HL-60 (cell line): ENCODE data around the gene NETO2.

Experiments used
- DNase-seq, 2 experiments: peaks; one replicate each; pipeline ENCODE4 v3.0.0-alpha.2; 2010 to 2020; ENCODE audit warnings: low read depth in 1 of 2, low spot score in 1 of 2
- H3K27ac ChIP-seq: fragments of 250-450 bp; sonication (Bioruptor Pico); replicated peaks from 2 replicates; pipeline ENCODE4 v1.5.1; 2020; ENCODE audit warnings: mild to moderate bottlenecking, moderate library complexity
- H3K27me3 ChIP-seq: fragments of 250-450 bp; sonication (Bioruptor Pico); 2 replicates; pipeline ENCODE4 v1.5.1; 2021; ENCODE audit warnings: mild to moderate bottlenecking, moderate library complexity; ENCODE audit not compliant: insufficient read depth, poor library complexity, severe bottlenecking
- H3K4me3 ChIP-seq: replicated peaks from 2 replicates; pipeline ENCODE4 v1.5.1; 2011; ENCODE audit warnings: mild to moderate bottlenecking, control low read depth, low read length; ENCODE audit not compliant: insufficient read depth
- CTCF ChIP-seq: IDR thresholded peaks from one replicate; pipeline ENCODE4 v1.5.1; 2011; ENCODE audit warnings: low read length, control low read depth, inconsistent platforms; ENCODE audit not compliant: insufficient read depth
- GABPA ChIP-seq: IDR thresholded peaks from 2 replicates; pipeline ENCODE4 v1.6.1; 2012; ENCODE audit warnings: low read depth
- POLR2AphosphoS5 ChIP-seq: IDR thresholded peaks from 2 replicates; pipeline ENCODE4 v1.6.1; 2012; ENCODE audit warnings: low read depth
- REST ChIP-seq: IDR thresholded peaks from 2 replicates; pipeline ENCODE4 v1.6.1; 2012; ENCODE audit warnings: low read depth; ENCODE audit not compliant: insufficient replicate concordance
- SPI1 ChIP-seq: IDR thresholded peaks from 2 replicates; pipeline ENCODE4 v1.6.1; 2012; ENCODE audit warnings: low read depth, mild to moderate bottlenecking, borderline replicate concordance

Gene NETO2

GRCh38 chr16:47175152-47175551 is 31.4 kb upstream of the NETO2 start:
- no peak for DNase-seq
- Histone ChIP-seq H3K4me3 (no peak overlapping the region), H3K27ac (no peak overlapping the region), H3K27me3 (no peaks in the 10 kb centered on the region)
- TF ChIP-seq CTCF, result no peak
- no peak for TF ChIP-seq GABPA
- TF ChIP-seq POLR2AphosphoS5, result no peak
- TF ChIP-seq SPI1, result no peak
- TF ChIP-seq REST, result no peak

GRCh38 chr16:47162670-47163420 is 19.1 kb upstream of the NETO2 start:
- no peak for DNase-seq
- Histone ChIP-seq H3K4me3 (no peak overlapping the region), H3K27ac (no peak overlapping the region), H3K27me3 (no peaks in the 10 kb centered on the region)
- TF ChIP-seq CTCF, result no peak
- TF ChIP-seq POLR2AphosphoS5, result no peak
- TF ChIP-seq SPI1, result no peak
- TF ChIP-seq GABPA, result no peak
- no peak for TF ChIP-seq REST

GRCh38 chr16:47161464-47161863 is 17.7 kb upstream of the NETO2 start:
- no peak for DNase-seq
- TF ChIP-seq CTCF, result no peak
- TF ChIP-seq POLR2AphosphoS5, result no peak
- no peak for TF ChIP-seq GABPA
- no peak for TF ChIP-seq SPI1
- no peak for TF ChIP-seq REST
- Histone ChIP-seq H3K27ac (no peak overlapping the region), H3K27me3 (no peaks in the 10 kb centered on the region), H3K4me3 (no peak overlapping the region)
